HG02852 (cell line): Measurements from ENCODE around the gene PTPRD.

Experiments
- ATAC-seq: cut with Tn5 transposase; IDR thresholded peaks from one replicate; pipeline ENCODE4 v1.9.1; 2021; ENCODE audit warnings: mild to moderate bottlenecking, moderate library complexity; ENCODE audit not compliant: unreplicated experiment

PTPRD gene

DNA sequence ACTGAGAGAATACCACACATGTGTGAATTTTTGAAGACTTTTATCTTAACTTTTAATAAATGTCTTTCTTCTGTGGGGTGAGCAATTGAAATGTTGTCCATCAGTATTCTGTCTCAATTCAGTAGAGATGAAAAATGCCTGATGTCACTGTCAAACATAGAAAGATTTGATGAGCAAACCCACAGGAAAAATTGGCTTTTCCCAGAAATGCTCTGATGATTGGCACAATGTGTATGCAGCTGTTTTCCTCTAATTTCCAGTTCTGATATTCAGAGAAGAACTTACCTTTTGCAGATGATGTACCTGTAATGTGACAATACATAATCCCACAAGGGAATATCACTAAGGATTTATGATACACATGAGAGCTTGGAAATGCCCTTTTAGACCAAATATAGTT, 340.0 kb downstream of the PTPRD start:
- no peak for ATAC-seq

- no peak for ATAC-seq
Measured at GRCh38 chr9:10268531-10269485, 344.0 kb downstream of the PTPRD start.

DNA sequence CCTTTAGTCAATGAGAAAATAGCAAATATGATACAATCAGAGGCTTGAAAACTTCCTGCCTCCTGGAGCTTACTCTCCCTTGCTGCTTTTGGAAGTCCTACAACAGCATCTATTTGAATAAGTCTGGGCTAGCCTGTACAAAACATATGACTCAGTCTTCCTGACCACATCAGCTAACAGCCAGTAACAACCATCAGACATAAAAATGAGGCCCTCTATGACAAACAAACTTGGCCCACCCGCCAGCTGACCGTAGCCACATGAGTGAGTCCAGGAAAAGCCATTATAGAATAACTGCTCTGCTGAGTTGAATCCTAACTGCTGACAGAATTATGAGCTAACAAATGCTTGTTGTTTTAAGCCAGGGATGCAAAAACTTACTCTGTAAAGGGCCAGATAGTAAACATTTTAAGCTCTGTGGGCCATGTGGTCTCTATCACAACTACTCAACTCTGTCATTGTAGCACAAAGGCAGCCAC, 347.6 kb downstream of the PTPRD start:
- no peak for ATAC-seq

DNA sequence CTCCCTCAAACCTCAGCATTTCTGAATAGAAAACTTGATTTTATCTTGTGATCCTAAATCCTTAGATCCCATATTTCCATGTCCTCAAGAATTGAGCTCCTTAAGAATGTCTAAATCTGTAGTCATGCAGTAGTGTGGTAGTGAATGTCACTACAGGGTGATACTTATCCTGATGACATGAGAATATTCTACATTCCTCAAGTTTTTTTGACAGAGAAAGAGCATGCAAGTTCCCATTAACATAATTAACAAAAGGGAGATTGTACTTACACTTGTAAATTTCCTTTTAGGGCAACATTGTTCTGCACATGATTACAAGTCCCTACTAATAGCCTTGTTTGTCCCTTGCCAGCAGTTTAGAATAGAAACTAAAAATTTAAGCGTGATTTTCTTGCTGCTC, 352.3 kb downstream of the PTPRD start:
- no peak for ATAC-seq

- ATAC-seq, result no peak
Measured at GRCh38 chr9:10259668-10260067, 353.1 kb downstream of the PTPRD start.

- no peak for ATAC-seq
Measured at GRCh38 chr9:10255758-10256157, 357.0 kb downstream of the PTPRD start.

DNA sequence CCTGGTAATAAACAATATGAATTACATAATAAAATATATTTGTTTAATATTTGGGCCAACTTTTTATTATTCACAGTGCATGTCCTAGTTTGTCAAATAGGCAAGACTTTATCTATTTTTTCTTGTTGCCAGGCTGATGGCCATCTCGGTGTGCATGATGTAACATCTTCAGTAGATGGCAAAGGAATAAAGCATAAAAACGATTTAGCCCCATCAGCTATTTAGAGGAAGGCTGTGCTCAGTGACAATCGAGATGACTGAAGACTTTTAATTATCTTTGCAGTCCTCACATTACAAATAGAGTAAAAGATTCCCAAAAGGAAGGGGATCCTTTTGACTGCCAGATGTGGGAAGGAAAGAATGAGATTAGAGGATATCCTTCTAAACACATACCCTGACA, 358.5 kb downstream of the PTPRD start:
- no peak for ATAC-seq

- no peak for ATAC-seq
Measured at GRCh38 chr9:10253341-10253740, 359.5 kb downstream of the PTPRD start.

GRCh38 chr9:10252174-10252573, 360.6 kb downstream of the PTPRD start:
- ATAC-seq, result no peak

- ATAC-seq, result no peak
Measured at GRCh38 chr9:10251490-10251889, 361.3 kb downstream of the PTPRD start.

GRCh38 chr9:10250219-10250618, 362.6 kb downstream of the PTPRD start:
- ATAC-seq, result no peak

DNA sequence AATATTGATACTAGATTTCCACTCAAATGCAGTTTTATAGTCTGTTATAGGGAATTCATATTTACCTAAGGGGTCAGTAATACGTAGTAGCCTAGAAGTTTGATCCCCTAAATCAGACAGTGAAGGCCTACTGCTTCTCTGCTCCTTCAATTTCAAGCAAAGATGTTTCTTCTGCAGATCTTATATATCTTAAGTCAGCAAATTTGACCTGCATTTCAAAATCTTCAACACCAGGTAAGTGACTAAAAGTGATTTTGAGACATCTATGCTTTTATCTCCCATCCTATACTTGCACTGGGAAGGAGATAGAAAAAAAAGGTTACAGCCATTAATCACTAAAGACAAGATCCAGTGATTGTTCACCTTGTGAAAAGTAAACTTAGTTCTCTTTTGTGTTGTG, 363.9 kb downstream of the PTPRD start:
- no peak for ATAC-seq

GRCh38 chr9:10242255-10242654, 370.5 kb downstream of the PTPRD start:
- no peak for ATAC-seq

GRCh38 chr9:10238087-10238486, 374.7 kb downstream of the PTPRD start:
- ATAC-seq, result no peak

DNA sequence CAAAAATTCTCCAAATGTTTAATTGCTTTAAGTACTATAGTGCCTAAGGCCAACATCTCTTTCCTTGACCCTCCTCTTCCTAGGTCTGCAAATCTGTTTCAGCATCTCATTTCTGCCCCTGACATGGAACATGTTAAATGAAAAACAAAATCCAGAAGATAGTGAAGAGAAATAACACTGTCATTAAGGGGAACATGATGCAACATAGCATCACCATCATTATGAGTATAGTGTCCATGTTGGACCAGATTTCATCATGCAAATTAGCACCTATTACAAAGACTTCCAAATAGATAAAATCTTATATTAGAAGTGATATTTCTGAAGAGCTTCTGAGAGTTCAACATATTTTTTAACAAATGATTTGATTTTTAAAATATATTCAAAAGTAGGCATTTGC, 375.2 kb downstream of the PTPRD start:
- no peak for ATAC-seq

DNA sequence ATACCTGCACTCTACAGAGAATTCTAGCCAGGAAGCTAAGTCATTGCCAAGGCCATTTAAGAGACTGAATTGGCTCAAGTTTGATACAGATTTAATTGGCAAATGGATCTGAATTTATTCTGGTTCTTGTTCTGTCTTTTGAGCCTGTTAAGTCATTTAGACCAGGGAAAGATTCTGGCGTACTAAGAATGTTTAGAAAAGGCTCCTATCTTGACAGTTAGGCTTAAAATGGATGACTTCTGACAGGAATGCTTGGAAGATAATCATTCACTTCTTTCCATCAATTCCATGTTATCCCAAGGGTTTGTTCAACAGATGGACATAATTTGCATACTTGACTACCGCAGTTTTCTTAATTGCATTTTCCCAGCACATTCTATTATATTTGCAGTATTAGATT, 376.6 kb downstream of the PTPRD start:
- ATAC-seq, result no peak

DNA sequence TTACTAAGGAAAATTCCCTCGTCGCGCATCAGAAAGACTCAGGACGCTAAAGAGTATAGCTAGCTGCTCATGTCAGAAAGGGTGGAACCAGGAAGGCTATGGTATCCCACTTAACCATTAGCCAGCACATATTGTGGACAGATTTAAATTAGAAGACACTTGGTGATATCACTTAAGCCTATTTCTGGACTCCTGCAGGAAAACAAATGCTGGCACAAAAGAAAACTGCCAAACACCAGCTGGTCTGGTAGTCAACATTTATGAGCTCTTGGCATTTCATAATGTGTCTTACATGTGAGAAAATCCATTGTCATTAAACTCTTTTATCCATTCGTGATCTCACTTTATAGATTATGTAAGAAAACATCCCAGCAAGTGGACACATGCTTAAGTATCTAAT, 377.4 kb downstream of the PTPRD start:
- no peak for ATAC-seq

GRCh38 chr9:10232352-10232930, 380.4 kb downstream of the PTPRD start:
- ATAC-seq, result no peak

- ATAC-seq, result no peak
Measured at GRCh38 chr9:10230512-10230911, 382.3 kb downstream of the PTPRD start.

- no peak for ATAC-seq
Measured at GRCh38 chr9:10228082-10228481, 384.7 kb downstream of the PTPRD start.

DNA sequence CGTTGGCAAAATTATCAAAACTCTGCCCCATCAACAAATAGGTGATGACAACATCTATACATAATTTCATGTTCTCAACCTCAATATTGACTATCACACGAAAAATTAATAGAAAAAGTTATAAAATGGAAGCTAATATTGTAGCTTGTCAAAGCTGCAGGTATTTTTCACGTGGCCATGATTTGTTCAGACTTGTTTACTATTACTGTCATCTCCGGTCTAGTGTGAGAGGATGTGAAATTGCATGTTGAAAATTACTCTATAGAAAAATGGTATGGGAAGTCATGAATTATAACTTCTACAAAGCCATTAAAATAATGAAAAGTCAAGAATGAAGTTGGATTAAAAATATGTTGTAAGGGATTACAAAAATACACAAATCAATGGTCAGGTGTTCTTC, 385.8 kb downstream of the PTPRD start:
- ATAC-seq, result no peak

GRCh38 chr9:10212702-10213101, 400.1 kb downstream of the PTPRD start:
- ATAC-seq, result no peak
